Lower leg skin (tissue), 3 donors: Measurements from ENCODE around the gene MAP1S.

Experiments used
- CTCF ChIP-seq, 3 donors: fragments of 450-650 bp; IDR thresholded peaks; one replicate each; pipeline ENCODE4 v1.5.1; 2016; ENCODE audit warnings: antibody characterized with exemption in 3 of 3, mild to moderate bottlenecking in 3 of 3, moderate library complexity in 2 of 3
- POLR2A ChIP-seq, 2 donors: fragments of 450-650 bp; IDR thresholded peaks; one replicate each; pipeline ENCODE4 v1.6.1; 2016 to 2017; ENCODE audit warnings: antibody characterized with exemption in 2 of 2, mild to moderate bottlenecking in 1 of 2, moderate library complexity in 1 of 2

- TF ChIP-seq POLR2A (IDR thresholded peaks at IDR 0.05) (no peak), CTCF (IDR thresholded peaks at IDR 0.05) (no peak)
These were observed 1.9 kb downstream of the MAP1S start for GRCh38 chr19:17721111-17721628.
